Calu3 (cell line): ENCODE data around the gene PDZD2. TPM values are rescaled to one million over a fixed set of nuclear protein-coding genes. Genes with fewer than 3 reads are reported as not detected.

Source experiments
- BruUV-seq: library from RNA; stranded (reverse); fragments of 400-500 nt; replicated peaks from 2 replicates; lab custom pipeline; 2021; lab: Mats Ljungman, UMichigan
- CTCF ChIA-PET: fragments of 300-600 bp; sonication (Branson Sonifier 250); formaldehyde crosslinking; loops from one replicate; lab custom pipeline; 2022; ENCODE audit warnings: antibody characterized with exemption; lab: Charles Lee
- DNase-seq: peaks from one replicate; pipeline ENCODE4 v3.0.0; 2022
- H3K27ac Mint-ChIP-seq: one replicate; pipeline ENCODE4 v1.8.0; 2022; ENCODE audit warnings: mixed read lengths; ENCODE audit not compliant: unreplicated experiment
- H3K27me3 Mint-ChIP-seq: one replicate; pipeline ENCODE4 v1.8.0; 2022; ENCODE audit warnings: mixed read lengths; ENCODE audit not compliant: unreplicated experiment
- H3K36me3 Mint-ChIP-seq: one replicate; pipeline ENCODE4 v1.8.0; 2022; ENCODE audit warnings: mild to moderate bottlenecking, moderate library complexity, mixed read lengths; ENCODE audit not compliant: insufficient read depth, unreplicated experiment
- H3K4me1 Mint-ChIP-seq: one replicate; pipeline ENCODE4 v1.8.0; 2022; ENCODE audit warnings: mild to moderate bottlenecking, low read depth, mixed read lengths; ENCODE audit not compliant: unreplicated experiment
- H3K4me3 Mint-ChIP-seq: one replicate; pipeline ENCODE4 v1.8.0; 2022; ENCODE audit warnings: mild to moderate bottlenecking, low read depth, moderate library complexity, mixed read lengths; ENCODE audit not compliant: unreplicated experiment
- H3K9me3 Mint-ChIP-seq: one replicate; pipeline ENCODE4 v1.8.0; 2022; ENCODE audit warnings: low read depth, mixed read lengths; ENCODE audit not compliant: unreplicated experiment
- intact Hi-C: fragments of 100-400 bp; cut with micrococcal nuclease; formaldehyde crosslinking; loops from one replicate; pipeline ENCODE4 v1.10.0; 2022; ENCODE audit not compliant: unreplicated experiment
- total RNA-seq: library from RNA; stranded (reverse); gene quantifications from 2 replicates; pipeline ENCODE4 v1.2.3, GENCODE V29; 2022
- TF ChIP-seq, protein P1 (sequence below): fragments of 200-600 bp; IDR thresholded peaks from one replicate; pipeline ENCODE4 v1.8.0; 2022; ENCODE audit warnings: antibody characterized with exemption; ENCODE audit not compliant: unreplicated experiment

Gene PDZD2
- total RNA-seq, 1 experiment from 2014 or later: 0.97 TPM

DNA sequence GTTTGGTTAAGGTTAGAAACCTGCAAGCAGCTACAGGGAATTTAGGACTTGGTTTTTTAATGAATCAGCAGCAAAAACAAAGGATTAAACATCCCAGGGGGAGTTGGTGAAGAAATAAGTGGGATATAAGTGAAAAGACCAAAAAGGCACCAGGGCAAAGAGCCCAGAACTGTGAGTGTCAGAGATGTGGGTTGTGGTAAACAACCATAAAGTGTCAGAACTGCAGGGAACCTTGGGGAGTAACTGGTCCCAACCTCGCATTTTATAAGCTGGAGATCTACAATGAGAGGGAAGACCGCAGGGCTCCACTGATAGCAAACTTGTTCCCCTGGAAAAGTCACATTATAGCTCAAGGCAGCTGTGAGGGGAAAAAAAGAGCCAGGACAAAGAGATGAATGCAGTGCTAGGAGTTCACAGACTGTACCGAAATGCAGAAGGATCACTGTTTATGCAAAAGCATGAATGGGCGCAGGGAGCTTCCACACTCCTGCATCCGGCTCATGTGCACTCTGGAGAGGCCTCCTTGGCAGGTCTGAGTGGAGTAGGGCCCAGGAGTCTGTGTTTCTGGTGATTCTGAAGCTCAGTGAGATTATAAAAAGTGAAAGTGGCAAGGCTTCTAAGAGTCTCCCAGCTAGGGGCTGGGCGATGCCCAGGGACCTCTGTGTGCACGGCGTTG lies 378.9 kb downstream of the PDZD2 start:
- intact Hi-C loops: no loop called here
- Mint-ChIP-seq H3K4me3 (no peak overlapping the region), H3K36me3 (no peaks in the 10 kb centered on the region), H3K9me3 (no peaks in the 10 kb centered on the region), H3K27me3 (peaks cover 14% of the 10 kb centered on the region), H3K27ac (no peak overlapping the region), H3K4me1 (no peaks in the 10 kb centered on the region)
- DNase-seq: no peak
- no TSS peak for BruUV-seq
- TF ChIP-seq, protein P1, sequence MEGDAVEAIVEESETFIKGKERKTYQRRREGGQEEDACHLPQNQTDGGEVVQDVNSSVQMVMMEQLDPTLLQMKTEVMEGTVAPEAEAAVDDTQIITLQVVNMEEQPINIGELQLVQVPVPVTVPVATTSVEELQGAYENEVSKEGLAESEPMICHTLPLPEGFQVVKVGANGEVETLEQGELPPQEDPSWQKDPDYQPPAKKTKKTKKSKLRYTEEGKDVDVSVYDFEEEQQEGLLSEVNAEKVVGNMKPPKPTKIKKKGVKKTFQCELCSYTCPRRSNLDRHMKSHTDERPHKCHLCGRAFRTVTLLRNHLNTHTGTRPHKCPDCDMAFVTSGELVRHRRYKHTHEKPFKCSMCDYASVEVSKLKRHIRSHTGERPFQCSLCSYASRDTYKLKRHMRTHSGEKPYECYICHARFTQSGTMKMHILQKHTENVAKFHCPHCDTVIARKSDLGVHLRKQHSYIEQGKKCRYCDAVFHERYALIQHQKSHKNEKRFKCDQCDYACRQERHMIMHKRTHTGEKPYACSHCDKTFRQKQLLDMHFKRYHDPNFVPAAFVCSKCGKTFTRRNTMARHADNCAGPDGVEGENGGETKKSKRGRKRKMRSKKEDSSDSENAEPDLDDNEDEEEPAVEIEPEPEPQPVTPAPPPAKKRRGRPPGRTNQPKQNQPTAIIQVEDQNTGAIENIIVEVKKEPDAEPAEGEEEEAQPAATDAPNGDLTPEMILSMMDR: no peak
- CTCF ChIA-PET: no interaction called here

DNA sequence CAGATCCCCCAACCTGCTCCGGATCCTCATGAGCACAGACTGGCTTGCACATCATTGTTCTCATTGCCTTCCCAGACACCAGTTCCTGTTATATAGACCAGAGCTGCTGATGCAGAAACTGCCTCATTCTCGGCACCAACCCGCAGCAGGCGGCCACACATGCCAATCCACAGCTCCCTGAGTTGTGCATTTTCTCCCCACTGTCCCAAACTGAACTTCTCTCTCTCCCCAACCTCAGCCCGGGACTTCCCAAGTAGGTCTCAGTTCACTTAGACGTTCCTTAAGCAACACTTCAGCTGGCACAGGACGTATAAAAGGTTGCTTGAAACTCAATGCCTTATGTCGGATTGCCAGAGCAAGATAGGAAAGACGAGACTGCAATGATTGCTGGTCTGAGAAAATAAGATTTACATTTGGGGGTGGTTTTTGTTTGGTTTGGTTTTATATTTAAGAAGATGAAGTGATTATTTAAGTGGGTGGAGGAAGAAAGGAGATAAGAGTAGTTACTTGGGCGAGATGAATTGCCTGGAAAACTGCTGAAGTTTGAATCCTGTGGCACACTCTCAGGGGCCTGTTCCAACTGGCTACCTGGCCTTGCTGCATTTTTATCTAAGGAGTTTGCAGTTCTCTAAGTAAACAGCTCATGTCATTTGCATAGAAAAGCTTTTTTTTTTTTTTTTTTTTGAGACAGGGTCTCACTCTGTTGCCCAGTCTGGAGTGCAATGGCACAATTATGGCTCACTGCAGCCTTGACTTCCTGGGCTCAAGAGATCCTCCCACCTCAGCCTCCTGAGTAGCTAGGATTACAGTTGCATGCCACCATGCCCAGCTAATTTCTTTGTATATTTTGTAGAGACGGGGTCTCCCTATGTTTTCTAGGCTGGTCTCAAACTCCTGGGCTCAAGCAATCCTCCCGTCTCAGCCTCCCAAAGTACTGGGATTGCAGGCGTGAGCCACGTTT lies 379.8 kb downstream of the PDZD2 start:
- CTCF ChIA-PET: no interaction called here
- intact Hi-C loops: no loop called here
- Mint-ChIP-seq H3K4me1 (no peaks in the 10 kb centered on the region), H3K4me3 (no peak overlapping the region), H3K9me3 (no peaks in the 10 kb centered on the region), H3K36me3 (no peaks in the 10 kb centered on the region), H3K27me3 (peaks cover 23% of the 10 kb centered on the region), H3K27ac (no peak overlapping the region)
- BruUV-seq: no TSS peak
- no peak for DNase-seq
- TF ChIP-seq, protein P1: no peak

DNA sequence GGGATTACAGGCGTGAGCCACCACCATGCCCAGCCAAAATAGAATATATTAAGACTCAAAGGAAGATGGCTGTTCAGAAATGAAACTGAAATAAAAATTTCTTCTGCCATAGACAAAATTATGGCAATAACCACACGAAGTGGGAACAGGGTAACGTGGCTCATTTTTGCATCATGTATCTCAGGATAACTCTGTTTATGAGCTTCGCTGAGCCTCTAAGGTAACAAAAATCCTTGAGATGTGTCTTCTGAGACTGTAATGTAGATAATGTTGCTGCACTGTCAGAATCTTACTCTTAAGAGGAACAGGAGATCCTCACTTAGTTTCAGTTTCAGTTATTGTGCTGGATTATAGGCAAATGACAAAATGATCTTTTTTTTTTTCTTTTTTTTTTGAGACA lies 381.3 kb downstream of the PDZD2 start:
- no TSS peak for BruUV-seq
- intact Hi-C loops: no loop called here
- H3K36me3 Mint-ChIP-seq: no peaks in the 10 kb centered on the region
- DNase-seq: no peak
- H3K27ac Mint-ChIP-seq: no peak overlapping the region
- TF ChIP-seq, protein P1: no peak
- H3K4me1 Mint-ChIP-seq: no peaks in the 10 kb centered on the region
- H3K4me3 Mint-ChIP-seq: no peak overlapping the region
- no peaks in the 10 kb centered on the region for H3K9me3 Mint-ChIP-seq
- H3K27me3 Mint-ChIP-seq: peaks cover 39% of the 10 kb centered on the region
- CTCF ChIA-PET: no interaction called here

DNA sequence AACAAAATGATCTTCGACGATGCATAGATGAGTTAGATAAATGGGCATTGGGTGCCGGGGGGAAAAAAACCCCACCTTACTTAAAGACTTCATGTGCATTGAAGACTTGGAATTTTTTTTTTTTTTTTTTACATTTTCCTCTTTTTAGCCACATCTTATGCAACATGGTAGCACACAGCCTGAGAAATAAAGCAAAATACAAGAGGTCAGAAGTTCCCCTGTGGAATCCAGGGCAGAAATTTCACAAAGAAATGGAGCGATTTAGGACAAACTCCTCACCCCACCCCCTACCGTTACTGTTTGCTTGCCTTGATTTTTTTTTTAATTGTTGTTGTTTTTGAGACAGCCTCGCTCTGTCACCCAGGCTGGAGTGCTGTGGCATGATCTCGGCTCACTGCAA lies 382.0 kb downstream of the PDZD2 start:
- Mint-ChIP-seq H3K27ac (no peak overlapping the region), H3K36me3 (no peaks in the 10 kb centered on the region), H3K9me3 (no peaks in the 10 kb centered on the region), H3K27me3 (peaks cover 44% of the 10 kb centered on the region), H3K4me1 (no peaks in the 10 kb centered on the region), H3K4me3 (no peak overlapping the region)
- no TSS peak for BruUV-seq
- intact Hi-C loops: no loop called here
- TF ChIP-seq, protein P1: no peak
- CTCF ChIA-PET: no interaction called here
- no peak for DNase-seq
